Parathyroid adenoma (tissue), 2 donors: ENCODE data around the gene PLEKHD1.

Experiments used
- H2AFZ ChIP-seq: fragments of 300-600 bp; sonication (generic); one replicate; pipeline ENCODE4 v1.7.0; 2017; ENCODE audit warnings: antibody characterized with exemption, mild to moderate bottlenecking
- H3K27ac ChIP-seq: fragments of 300-600 bp; sonication (generic); one replicate; pipeline ENCODE4 v1.7.0; 2017
- H3K27me3 ChIP-seq: fragments of 300-600 bp; sonication (generic); one replicate; pipeline ENCODE4 v1.7.0; 2017; ENCODE audit warnings: low read length; ENCODE audit not compliant: control insufficient read depth, insufficient read depth
- H3K36me3 ChIP-seq: fragments of 300-600 bp; sonication (generic); one replicate; pipeline ENCODE4 v1.7.0; 2017; ENCODE audit warnings: low read length; ENCODE audit not compliant: control insufficient read depth, insufficient read depth
- H3K4me1 ChIP-seq: fragments of 300-600 bp; sonication (generic); one replicate; pipeline ENCODE4 v1.7.0; 2017; ENCODE audit warnings: control low read depth
- H3K4me2 ChIP-seq: fragments of 300-600 bp; sonication (generic); one replicate; pipeline ENCODE4 v1.7.0; 2017; ENCODE audit warnings: low read length
- H3K4me3 ChIP-seq: fragments of 300-600 bp; sonication (generic); one replicate; pipeline ENCODE4 v1.7.0; 2017; ENCODE audit warnings: low read depth, low read length
- H3K79me2 ChIP-seq: fragments of 300-600 bp; sonication (generic); one replicate; pipeline ENCODE4 v1.7.0; 2017; ENCODE audit warnings: control low read depth
- H3K9ac ChIP-seq: fragments of 300-600 bp; sonication (generic); one replicate; pipeline ENCODE4 v1.7.0; 2017; ENCODE audit warnings: mild to moderate bottlenecking
- H3K9me3 ChIP-seq: fragments of 300-600 bp; sonication (generic); one replicate; pipeline ENCODE4 v1.7.0; 2017; ENCODE audit warnings: low read length; ENCODE audit not compliant: control insufficient read depth
- TF ChIP-seq, protein P1 (sequence below): fragments of 300-600 bp; sonication (generic); IDR thresholded peaks from one replicate; pipeline ENCODE4 v1.7.0; 2017; ENCODE audit warnings: antibody characterized with exemption, mild to moderate bottlenecking
- donor health status: primary hyperparathyroidism.

Gene PLEKHD1

DNA sequence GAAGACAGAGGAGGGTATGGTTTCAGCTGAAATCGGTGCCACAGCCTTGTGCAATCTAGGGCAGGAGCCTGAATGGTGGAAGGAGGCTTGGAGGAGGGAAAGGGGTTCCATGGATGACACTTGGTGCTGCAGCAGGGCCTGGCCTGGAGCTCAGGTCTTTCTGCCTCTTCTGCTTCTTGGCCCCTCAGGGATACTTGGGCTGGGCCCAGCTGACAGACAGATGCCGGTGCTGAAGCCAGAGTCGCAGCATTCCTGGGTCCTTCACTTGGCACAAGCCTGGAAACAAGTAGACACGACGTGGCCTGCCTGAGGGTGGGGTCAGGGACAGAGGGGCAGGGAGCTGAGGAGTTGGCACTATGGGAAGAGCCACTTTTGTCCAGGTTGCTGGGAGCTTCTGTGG is 4.4 kb upstream of the PLEKHD1 start:
- H2AFZ ChIP-seq = no peak overlapping the region
- no peak overlapping the region for H3K4me3 ChIP-seq
- no peaks in the 10 kb centered on the region for H3K27me3 ChIP-seq
- TF ChIP-seq, protein P1, sequence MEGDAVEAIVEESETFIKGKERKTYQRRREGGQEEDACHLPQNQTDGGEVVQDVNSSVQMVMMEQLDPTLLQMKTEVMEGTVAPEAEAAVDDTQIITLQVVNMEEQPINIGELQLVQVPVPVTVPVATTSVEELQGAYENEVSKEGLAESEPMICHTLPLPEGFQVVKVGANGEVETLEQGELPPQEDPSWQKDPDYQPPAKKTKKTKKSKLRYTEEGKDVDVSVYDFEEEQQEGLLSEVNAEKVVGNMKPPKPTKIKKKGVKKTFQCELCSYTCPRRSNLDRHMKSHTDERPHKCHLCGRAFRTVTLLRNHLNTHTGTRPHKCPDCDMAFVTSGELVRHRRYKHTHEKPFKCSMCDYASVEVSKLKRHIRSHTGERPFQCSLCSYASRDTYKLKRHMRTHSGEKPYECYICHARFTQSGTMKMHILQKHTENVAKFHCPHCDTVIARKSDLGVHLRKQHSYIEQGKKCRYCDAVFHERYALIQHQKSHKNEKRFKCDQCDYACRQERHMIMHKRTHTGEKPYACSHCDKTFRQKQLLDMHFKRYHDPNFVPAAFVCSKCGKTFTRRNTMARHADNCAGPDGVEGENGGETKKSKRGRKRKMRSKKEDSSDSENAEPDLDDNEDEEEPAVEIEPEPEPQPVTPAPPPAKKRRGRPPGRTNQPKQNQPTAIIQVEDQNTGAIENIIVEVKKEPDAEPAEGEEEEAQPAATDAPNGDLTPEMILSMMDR = no peak
- H3K27ac ChIP-seq = no peak overlapping the region
- H3K4me1 ChIP-seq = peaks cover 2% of the 10 kb centered on the region
- no peaks in the 10 kb centered on the region for H3K36me3 ChIP-seq
- H3K9me3 ChIP-seq = no peaks in the 10 kb centered on the region
- no peaks in the 10 kb centered on the region for H3K79me2 ChIP-seq
- H3K4me2 ChIP-seq = no peak overlapping the region
- no peak overlapping the region for H3K9ac ChIP-seq

DNA sequence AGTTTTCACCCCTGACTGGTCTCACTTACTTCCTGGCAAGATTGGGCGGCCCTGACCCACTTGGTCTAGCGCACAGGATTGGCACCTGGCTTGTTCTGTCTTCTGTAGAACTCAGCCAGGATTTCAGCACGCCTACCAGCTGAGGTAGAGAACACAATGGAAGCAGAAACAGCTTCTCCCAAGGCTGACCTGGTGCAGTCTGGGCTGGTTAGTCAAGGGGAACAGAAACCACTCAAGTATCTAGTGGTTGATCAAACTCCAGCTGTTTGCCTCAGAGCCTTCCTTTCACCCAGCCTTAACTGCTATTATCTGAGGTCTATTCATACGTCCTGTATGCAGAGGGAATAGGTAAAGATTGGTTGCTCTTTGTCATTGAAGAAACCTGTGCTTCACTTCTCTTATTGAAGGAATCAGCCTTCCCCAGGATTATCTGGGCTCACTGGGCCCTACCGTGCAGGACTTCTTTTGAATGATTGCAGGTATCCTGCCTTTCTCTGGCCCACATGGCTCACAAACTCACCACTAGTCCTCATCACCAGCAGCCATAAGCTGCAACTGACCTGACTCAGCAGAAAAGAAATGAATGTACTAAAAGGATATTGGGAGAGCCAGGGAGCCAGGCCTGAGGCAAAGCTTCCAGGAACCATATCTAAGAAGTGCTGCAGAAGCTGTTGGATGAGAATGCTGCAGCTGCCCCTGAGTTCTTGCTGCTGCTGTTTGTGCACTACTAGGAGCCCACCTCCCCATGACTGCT is 2.5 kb upstream of the PLEKHD1 start:
- Histone ChIP-seq H2AFZ (no peak overlapping the region), H3K4me1 (peaks cover 2% of the 10 kb centered on the region), H3K9me3 (no peaks in the 10 kb centered on the region), H3K79me2 (no peaks in the 10 kb centered on the region), H3K4me3 (no peak overlapping the region), H3K4me2 (no peak overlapping the region), H3K27me3 (no peaks in the 10 kb centered on the region), H3K9ac (no peak overlapping the region), H3K27ac (no peak overlapping the region), H3K36me3 (no peaks in the 10 kb centered on the region)
- TF ChIP-seq, protein P1 = no peak

DNA sequence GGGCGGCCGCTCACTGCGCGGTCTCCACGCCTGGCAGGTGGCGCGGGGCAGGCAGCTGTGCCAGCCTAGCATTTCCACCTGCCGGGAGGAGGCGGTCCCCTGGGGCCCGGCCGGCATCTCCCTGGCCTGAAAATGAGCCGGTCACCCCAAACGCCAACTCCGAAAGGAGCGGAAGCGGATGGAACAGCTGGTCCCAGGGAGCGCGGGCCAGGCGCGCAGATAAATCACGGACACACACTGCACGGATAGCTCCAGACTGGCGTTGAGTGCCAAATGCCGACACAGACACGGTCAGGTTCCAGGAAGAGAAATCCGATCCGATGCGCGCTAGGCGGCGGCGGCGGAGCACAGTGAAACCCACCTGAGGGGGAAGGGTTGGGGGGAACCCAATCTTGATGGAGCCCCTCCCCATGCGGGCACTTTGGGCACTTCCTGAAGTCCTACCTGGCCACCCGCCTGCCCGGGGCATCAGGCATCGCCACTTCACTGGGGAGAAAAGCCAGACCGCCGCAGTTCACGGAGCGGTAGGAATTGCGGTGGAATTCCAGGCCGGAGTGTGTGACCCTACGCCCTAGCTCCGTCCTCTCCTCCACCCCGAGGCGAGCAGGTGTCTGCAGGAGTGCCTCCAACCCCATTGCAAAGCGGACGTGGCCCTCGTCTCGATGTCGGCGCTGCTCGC is 624 bp upstream of the PLEKHD1 start:
- no peaks in the 10 kb centered on the region for H3K9me3 ChIP-seq
- TF ChIP-seq, protein P1 = no peak
- peaks cover 2% of the 10 kb centered on the region for H3K4me1 ChIP-seq
- H3K27me3 ChIP-seq = no peaks in the 10 kb centered on the region
- peak overlapping the region; percentile 66 for H3K4me3 ChIP-seq
- H3K36me3 ChIP-seq = no peaks in the 10 kb centered on the region
- peak overlapping the region; percentile 80 for H2AFZ ChIP-seq
- peak overlapping the region; percentile 98 for H3K4me2 ChIP-seq
- no peaks in the 10 kb centered on the region for H3K79me2 ChIP-seq
- peak overlapping the region; percentile 69 for H3K27ac ChIP-seq
- H3K9ac ChIP-seq = no peak overlapping the region

DNA sequence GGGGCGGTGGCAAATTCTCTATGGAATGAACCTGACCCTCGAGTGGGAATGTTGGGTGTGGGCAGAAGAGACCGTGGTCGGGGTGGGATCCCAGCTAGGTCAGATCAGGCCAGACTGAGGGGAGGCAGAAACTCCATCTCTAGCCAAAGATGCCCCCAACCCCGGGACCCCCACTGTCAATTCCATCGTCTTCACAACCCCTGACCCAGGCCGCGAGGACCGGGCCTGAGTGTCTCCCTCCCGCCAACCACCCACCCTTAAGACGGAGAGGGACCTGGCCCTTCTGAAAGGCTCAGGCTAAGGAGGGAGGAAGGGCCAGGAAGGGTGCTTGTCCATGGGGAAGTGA is 760 bp downstream of the PLEKHD1 start:
- no peaks in the 10 kb centered on the region for H3K79me2 ChIP-seq
- TF ChIP-seq, protein P1 = no peak
- H3K4me3 ChIP-seq = peak overlapping the region; percentile 66
- no peak overlapping the region for H3K27ac ChIP-seq
- no peak overlapping the region for H3K9ac ChIP-seq
- no peaks in the 10 kb centered on the region for H3K9me3 ChIP-seq
- H2AFZ ChIP-seq = peak overlapping the region; percentile 80
- no peaks in the 10 kb centered on the region for H3K27me3 ChIP-seq
- peak overlapping the region; percentile 98 for H3K4me2 ChIP-seq
- peaks cover 2% of the 10 kb centered on the region for H3K4me1 ChIP-seq
- no peaks in the 10 kb centered on the region for H3K36me3 ChIP-seq

DNA sequence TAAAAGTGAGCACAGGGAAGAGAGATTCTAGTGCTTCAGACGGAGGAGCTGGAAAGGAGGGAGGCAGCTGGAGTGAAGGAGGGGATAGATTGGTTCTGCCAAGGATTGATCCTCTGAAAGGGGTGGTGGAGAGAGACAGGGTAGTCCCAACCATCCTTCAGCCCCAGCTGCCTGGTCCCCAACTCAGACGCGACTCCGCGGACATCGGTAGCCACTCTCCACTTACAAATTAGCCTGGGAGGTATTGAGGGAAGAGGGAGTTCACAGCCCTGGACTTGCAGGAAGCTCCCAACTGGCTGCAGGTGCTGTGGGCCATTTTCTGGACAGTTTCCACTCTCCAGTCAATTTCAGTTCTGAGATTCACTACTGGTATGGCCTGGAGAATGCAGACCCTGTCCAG is 1.2 kb downstream of the PLEKHD1 start:
- no peak overlapping the region for H3K9ac ChIP-seq
- H2AFZ ChIP-seq = no peak overlapping the region
- H3K27me3 ChIP-seq = no peaks in the 10 kb centered on the region
- H3K9me3 ChIP-seq = no peaks in the 10 kb centered on the region
- H3K36me3 ChIP-seq = no peaks in the 10 kb centered on the region
- no peaks in the 10 kb centered on the region for H3K79me2 ChIP-seq
- peaks cover 2% of the 10 kb centered on the region for H3K4me1 ChIP-seq
- TF ChIP-seq, protein P1 = no peak
- peak overlapping the region; percentile 98 for H3K4me2 ChIP-seq
- no peak overlapping the region for H3K27ac ChIP-seq
- peak overlapping the region; percentile 66 for H3K4me3 ChIP-seq
